H1 (cell line): ENCODE data around the gene SYPL1. TPM values are rescaled to one million over a fixed set of nuclear protein-coding genes. Genes with fewer than 3 reads are reported as not detected.

Source experiments
- CTCF ChIA-PET: fragments of 300-600 bp; sonication (Branson Sonifier 250); formaldehyde crosslinking; loops from one replicate; lab custom pipeline; 2021; ENCODE audit not compliant: partially characterized antibody; lab: Charles Lee
- POLR2A ChIA-PET: fragments of 300-600 bp; sonication (Branson Sonifier 250); formaldehyde crosslinking; loops from one replicate; lab custom pipeline; 2021; ENCODE audit warnings: inconsistent platforms; ENCODE audit not compliant: partially characterized antibody; lab: Charles Lee
- DNase-seq, 2 experiments: peaks; one replicate each; pipeline versions ENCODE4 v3.0.0 to v3.0.0-alpha.2; 2010 to 2022; ENCODE audit warnings: low spot score in 2 of 2, low read depth in 1 of 2, mixed read lengths in 1 of 2
- FAIRE-seq: peaks from 2 replicates; lab custom pipeline; 2011; peaks lifted over from hg19 to GRCh38; lab: Jason Lieb, UNC
- H2AFZ ChIP-seq: 2 replicates; pipeline ENCODE4 v1.8.1; 2012; ENCODE audit warnings: low read length, inconsistent platforms
- H2AK5ac ChIP-seq: 2 replicates; pipeline ENCODE4 v1.6.1; 2013; ENCODE audit warnings: low read depth, low read length
- H2BK120ac ChIP-seq: replicated peaks from 2 replicates; pipeline ENCODE3; 2013; ENCODE audit warnings: low read depth, low read length, inconsistent platforms
- H2BK12ac ChIP-seq: 2 replicates; pipeline ENCODE4 v1.6.1; 2013; ENCODE audit warnings: low read depth, low read length
- H2BK15ac ChIP-seq: 2 replicates; pipeline ENCODE4 v1.6.1; 2013; ENCODE audit warnings: low read length
- H2BK20ac ChIP-seq: 2 replicates; pipeline ENCODE4 v1.6.1; 2013; ENCODE audit warnings: low read length
- H2BK5ac ChIP-seq: 2 replicates; pipeline ENCODE4 v1.6.1; 2013; ENCODE audit warnings: low read depth, low read length
- H3K14ac ChIP-seq: 2 replicates; pipeline ENCODE4 v1.6.1; 2013; ENCODE audit warnings: inconsistent platforms; ENCODE audit not compliant: insufficient read length
- H3K18ac ChIP-seq: 2 replicates; pipeline ENCODE4 v1.6.1; 2013; ENCODE audit warnings: low read length; ENCODE audit errors: extremely low read depth
- H3K23ac ChIP-seq: 2 replicates; pipeline ENCODE4 v1.6.1; 2013; ENCODE audit warnings: inconsistent platforms; ENCODE audit not compliant: insufficient read length
- H3K23me2 ChIP-seq: 2 replicates; pipeline ENCODE4 v1.6.1; 2013; ENCODE audit warnings: low read depth, low read length
- H3K27ac ChIP-seq: 2 replicates; pipeline ENCODE4 v1.6.1; 2011; ENCODE audit warnings: low read depth, low read length, inconsistent platforms
- H3K27me3 ChIP-seq, 4 experiments: replicated peaks in 1 of 4; 1 replicate in 1 of 4; 2 replicates in 3 of 4; pipeline versions ENCODE4 v1.6.1 to v1.8.1; 2011 to 2013; ENCODE audit warnings: low read length in 3 of 4, mild to moderate bottlenecking in 3 of 4, inconsistent platforms in 2 of 4, mixed read lengths in 2 of 4, moderate library complexity in 1 of 4; ENCODE audit not compliant: control insufficient read depth in 3 of 4, insufficient read depth in 3 of 4; ENCODE audit errors: extremely low read depth in 1 of 4
- H3K36me3 ChIP-seq, 4 experiments: 2 replicates each; pipeline versions ENCODE4 v1.6.1 to v1.8.1; 2011 to 2013; ENCODE audit warnings: mild to moderate bottlenecking in 4 of 4, low read length in 3 of 4, moderate library complexity in 2 of 4, control low read depth in 1 of 4, inconsistent platforms in 1 of 4; ENCODE audit not compliant: insufficient read depth in 4 of 4, control insufficient read depth in 2 of 4
- H3K4ac ChIP-seq: replicated peaks from 2 replicates; pipeline ENCODE3; 2013; ENCODE audit warnings: low read length, low read depth, mixed read lengths, inconsistent platforms; ENCODE audit not compliant: insufficient read length
- H3K4me1 ChIP-seq, 4 experiments: replicated peaks in 1 of 4; 1 replicate in 1 of 4; 2 replicates in 3 of 4; pipeline versions ENCODE4 v1.6.1 to v1.8.1; 2011 to 2013; ENCODE audit warnings: low read length in 3 of 4, inconsistent platforms in 2 of 4, mixed read lengths in 1 of 4; ENCODE audit not compliant: insufficient read depth in 4 of 4, control insufficient read depth in 3 of 4
- H3K4me2 ChIP-seq, 2 experiments: 2 replicates each; pipeline versions ENCODE4 v1.6.1 to v1.8.1; 2011 to 2013; ENCODE audit warnings: low read depth in 2 of 2, low read length in 2 of 2, control low read depth in 1 of 2, inconsistent platforms in 1 of 2, mild to moderate bottlenecking in 1 of 2; ENCODE audit not compliant: insufficient read depth in 1 of 2
- H3K4me3 ChIP-seq, 4 experiments: fragments of 200-600, 300-600 bp in 1 of 4; sonication (generic), shearing (Covaris generic), sonication (Bioruptor Twin) in 1 of 4; 2 replicates each; pipeline versions ENCODE4 v1.5.1 to v1.8.1; 2011 to 2016; ENCODE audit warnings: low read length in 4 of 4, low read depth in 3 of 4, control low read depth in 2 of 4, inconsistent platforms in 2 of 4, mild to moderate bottlenecking in 2 of 4, mixed read lengths in 1 of 4, moderate library complexity in 1 of 4; ENCODE audit not compliant: insufficient read depth in 2 of 4; ENCODE audit errors: extremely low read depth in 1 of 4
- H3K56ac ChIP-seq: replicated peaks from 2 replicates; pipeline ENCODE3; 2013; ENCODE audit warnings: low read depth, mild to moderate bottlenecking, mixed read lengths, low read length, inconsistent platforms; ENCODE audit not compliant: insufficient read length
- H3K79me1 ChIP-seq: 2 replicates; pipeline ENCODE4 v1.6.1; 2013; ENCODE audit warnings: low read depth, low read length, control low read depth
- H3K79me2 ChIP-seq, 2 experiments: 2 replicates each; pipeline versions ENCODE4 v1.6.1 to v1.8.1; 2012 to 2013; ENCODE audit warnings: low read length in 2 of 2, mild to moderate bottlenecking in 2 of 2, inconsistent platforms in 1 of 2; ENCODE audit not compliant: insufficient read depth in 2 of 2, control insufficient read depth in 1 of 2
- H3K9ac ChIP-seq, 4 experiments: replicated peaks in 1 of 4; 1 replicate in 1 of 4; 2 replicates in 3 of 4; pipeline versions ENCODE4 v1.6.1 to v1.8.1; 2011 to 2013; ENCODE audit warnings: low read depth in 3 of 4, low read length in 3 of 4, control low read depth in 2 of 4, mild to moderate bottlenecking in 2 of 4, moderate library complexity in 2 of 4, inconsistent platforms in 1 of 4; ENCODE audit errors: extremely low read depth in 1 of 4
- H3K9me3 ChIP-seq, 2 experiments: 2 replicates each; pipeline versions ENCODE4 v1.6.1 to v1.8.1; 2012 to 2013; ENCODE audit warnings: mild to moderate bottlenecking in 2 of 2, moderate library complexity in 2 of 2, control low read depth in 1 of 2, inconsistent platforms in 1 of 2, low read depth in 1 of 2, low read length in 1 of 2, mixed read lengths in 1 of 2; ENCODE audit not compliant: insufficient read depth in 2 of 2
- H4K20me1 ChIP-seq, 2 experiments: replicated peaks in 1 of 2; 2 replicates each; pipeline versions ENCODE3 to v1.8.1; 2011 to 2013; ENCODE audit warnings: inconsistent platforms in 2 of 2, low read length in 2 of 2, mild to moderate bottlenecking in 1 of 2; ENCODE audit not compliant: insufficient read depth in 2 of 2, control insufficient read depth in 1 of 2
- H4K5ac ChIP-seq: 2 replicates; pipeline ENCODE4 v1.6.1; 2013; ENCODE audit warnings: low read length, low read depth, mixed read lengths, inconsistent platforms; ENCODE audit not compliant: insufficient read length
- H4K8ac ChIP-seq: 2 replicates; pipeline ENCODE4 v1.8.0; 2013; ENCODE audit warnings: mild to moderate bottlenecking, moderate library complexity, low read length, inconsistent platforms; ENCODE audit not compliant: insufficient read depth; ENCODE audit errors: extremely low read depth
- H4K91ac ChIP-seq: replicated peaks from 2 replicates; pipeline ENCODE3; 2013; ENCODE audit warnings: low read length, mixed read lengths, inconsistent platforms; ENCODE audit not compliant: insufficient read length
- JUN ChIP-seq: IDR thresholded peaks from 2 replicates; pipeline ENCODE4 v1.6.1; 2011; ENCODE audit warnings: low read depth, mild to moderate bottlenecking, improper control_type of control experiment, low read length
- RBBP5 ChIP-seq: IDR thresholded peaks from 2 replicates; pipeline ENCODE4 v1.7.1; 2012; ENCODE audit warnings: low read depth, mild to moderate bottlenecking, inconsistent platforms, low read length, moderate library complexity, borderline replicate concordance
- WGBS, 2 experiments: shearing (Covaris generic) in 1 of 2; methylation state at CpG; one replicate each; pipeline versions ENCODE4 v1.1.6 to v1.1.7; 2013 to 2015; ENCODE audit warnings: low lambda C conversion rate in 2 of 2, mixed read lengths in 2 of 2, inconsistent platforms in 1 of 2, low coverage in 1 of 2, missing lambda C conversion rate in 1 of 2; ENCODE audit not compliant: insufficient replicate concordance in 2 of 2, insufficient coverage in 1 of 2, insufficient read length in 1 of 2; ENCODE audit errors: extremely low coverage in 1 of 2, missing lambda C conversion rate in 1 of 2; 5-methylcytosine and 5-hydroxymethylcytosine counted together
- polyA plus RNA-seq, 7 experiments: library from polyadenylated mRNA; depleted of rRNA in 3 of 7; stranded (reverse) in 5 of 7; unstranded in 2 of 7; fragments of >200 nt in 5 of 7; fragments of 200-250 nt in 2 of 7; gene quantifications; 1 replicate in 5 of 7; 2 replicates in 1 of 7; 4 replicates in 1 of 7; pipeline versions ENCODE4 v1.2.1 to v1.2.3, GENCODE V29; 2011 to 2013; ENCODE audit warnings: missing spikeins in 2 of 7, mixed read lengths in 2 of 7
- total RNA-seq: library from RNA; stranded (reverse); fragmentation: NEBNext Ultra II Directional; extraction: Animal tissue kit (Norgen Biotek cat#: 25700); gene quantifications from 2 replicates; pipeline ENCODE4 v1.2.1, GENCODE V29; 2021

The SYPL1 gene
- total and polyA plus RNA-seq, 2 of the 8 experiments (the other 6 are each of a cell fraction or from before 2014, with no cell fraction given): 44.9 to 57.7 TPM

DNA sequence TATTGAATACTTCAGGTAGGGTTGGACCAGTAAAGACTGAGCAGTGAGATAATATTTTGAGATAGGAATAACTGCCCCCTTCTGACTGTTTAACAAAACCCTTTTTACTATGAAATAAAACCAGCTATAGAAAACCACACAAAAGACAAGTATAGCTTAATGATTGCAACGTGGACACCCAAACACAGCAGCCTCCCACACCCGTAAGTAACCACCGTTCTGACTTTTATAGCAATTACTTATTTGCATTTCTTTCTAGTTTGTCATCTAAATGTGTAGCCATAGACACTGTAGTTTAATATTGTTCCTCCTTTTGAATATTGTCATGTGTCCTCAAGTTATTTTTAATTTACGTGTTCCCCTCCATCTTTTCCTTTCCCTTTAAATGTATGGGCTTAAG, 42.9 kb upstream of the SYPL1 start:
- Histone ChIP-seq H3K9me3 (no peaks in the 10 kb centered on the region; a peak in 1 of 4 replicates), H3K56ac (no peak overlapping the region), H3K4me3 (no peak overlapping the region), H2BK20ac (no peak overlapping the region), H3K18ac (no peak overlapping the region), H3K14ac (no peak overlapping the region), H3K23ac (no peak overlapping the region), H3K27ac (no peak overlapping the region), H4K5ac (no peak overlapping the region), H3K27me3 (no peaks in the 10 kb centered on the region), H3K4me1 (no peaks in the 10 kb centered on the region; a peak in 1 of 7 replicates), H3K9ac (no peak overlapping the region), H4K91ac (no peak overlapping the region), H3K79me2 (no peaks in the 10 kb centered on the region), H3K4ac (no peak overlapping the region), H2BK120ac (no peak overlapping the region), H4K20me1 (no peaks in the 10 kb centered on the region), H3K23me2 (no peaks in the 10 kb centered on the region), H2AK5ac (no peak overlapping the region), H2BK15ac (no peak overlapping the region), H2BK5ac (no peak overlapping the region), H3K79me1 (no peaks in the 10 kb centered on the region), H2AFZ (no peak overlapping the region), H2BK12ac (no peak overlapping the region), H3K36me3 (no peaks in the 10 kb centered on the region), H3K4me2 (no peak overlapping the region), H4K8ac (no peak overlapping the region)
- ChIA-PET POLR2A (no interaction called here), CTCF (interaction anchor here (0.7 to 9.5 kb wide), 20 partner anchors 9 to 819 kb away, joined by 3 to 154 read pairs (median 6); no protein-coding TSS in a partner anchor)
- TF ChIP-seq RBBP5 (no peak), JUN (no peak)
- FAIRE-seq (no peak), DNase-seq (no peak)
- 84% methylated on average over 4 of the region's 4 CpGs; no CpG with 5 or more reads in 1 of the 2 experiments for WGBS, 2 experiments
